OCI-LY3 (cell line): ENCODE data around the gene HAGHL.

Experiments
- H2AFZ ChIP-seq: fragments of 200-600, 300-600 bp; shearing (Covaris generic); 2 replicates; pipeline ENCODE4 v1.6.0; 2014; ENCODE audit warnings: antibody characterized with exemption, low read depth, low read length
- H3K27ac ChIP-seq: fragments of 200-600, 300-600 bp; sonication (generic); 2 replicates; pipeline ENCODE4 v1.5.1; 2014; ENCODE audit warnings: mild to moderate bottlenecking, low read length, moderate library complexity, mixed read lengths
- H3K27me3 ChIP-seq: fragments of 200-600, 300-600 bp; sonication (generic); 2 replicates; pipeline ENCODE4 v1.6.1; 2014; ENCODE audit warnings: low read depth, low read length, mixed read lengths
- H3K36me3 ChIP-seq: fragments of 200-600, 300-600 bp; sonication (generic); replicated peaks from 2 replicates; pipeline ENCODE3; 2014; ENCODE audit warnings: low read depth, low read length, mixed read lengths
- H3K4me1 ChIP-seq: fragments of 300-600, 200-600 bp; sonication (generic); 2 replicates; pipeline ENCODE4 v1.6.1; 2014; ENCODE audit warnings: low read length, mixed read lengths
- H3K4me2 ChIP-seq: fragments of 200-600, 300-600 bp; sonication (generic); 2 replicates; pipeline ENCODE4 v1.6.1; 2014; ENCODE audit warnings: low read length, mixed read lengths
- H3K4me3 ChIP-seq: fragments of 300-600, 200-600 bp; sonication (generic); 2 replicates; pipeline ENCODE4 v1.5.1; 2014; ENCODE audit warnings: antibody characterized with exemption, mild to moderate bottlenecking, low read length, moderate library complexity
- H3K79me2 ChIP-seq: fragments of 300-600, 200-600 bp; shearing (Covaris generic); 2 replicates; pipeline ENCODE4 v1.6.1; 2014; ENCODE audit warnings: mild to moderate bottlenecking, low read length, mixed read lengths
- H3K9ac ChIP-seq: fragments of 300-600, 200-600 bp; shearing (Covaris generic); 2 replicates; pipeline ENCODE4 v1.6.0; 2014; ENCODE audit warnings: mild to moderate bottlenecking, low read length, moderate library complexity
- H3K9me3 ChIP-seq: fragments of 200-600, 300-600 bp; shearing (Covaris generic); 2 replicates; pipeline ENCODE4 v1.6.1; 2014; ENCODE audit warnings: low read length, mixed read lengths; ENCODE audit not compliant: insufficient read depth
- H4K20me1 ChIP-seq: fragments of 200-600, 300-600 bp; sonication (generic); 2 replicates; pipeline ENCODE4 v1.6.1; 2016; ENCODE audit warnings: low read length, mixed read lengths; ENCODE audit not compliant: insufficient read depth
- CTCF ChIP-seq: fragments of 200-600, 300-600 bp; sonication (generic); IDR thresholded peaks from 2 replicates; pipeline ENCODE4 v1.5.1; 2014; ENCODE audit warnings: antibody characterized with exemption, low read length, low read depth
- EZH2phosphoT487 ChIP-seq: fragments of 200-600 bp; shearing (Covaris generic); IDR thresholded peaks from 2 replicates; pipeline ENCODE4 v1.6.1; 2018; ENCODE audit warnings: antibody characterized with exemption, mixed run types, low read depth

The HAGHL gene, protein sequence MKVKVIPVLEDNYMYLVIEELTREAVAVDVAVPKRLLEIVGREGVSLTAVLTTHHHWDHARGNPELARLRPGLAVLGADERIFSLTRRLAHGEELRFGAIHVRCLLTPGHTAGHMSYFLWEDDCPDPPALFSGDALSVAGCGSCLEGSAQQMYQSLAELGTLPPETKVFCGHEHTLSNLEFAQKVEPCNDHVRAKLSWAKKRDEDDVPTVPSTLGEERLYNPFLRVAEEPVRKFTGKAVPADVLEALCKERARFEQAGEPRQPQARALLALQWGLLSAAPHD

DNA sequence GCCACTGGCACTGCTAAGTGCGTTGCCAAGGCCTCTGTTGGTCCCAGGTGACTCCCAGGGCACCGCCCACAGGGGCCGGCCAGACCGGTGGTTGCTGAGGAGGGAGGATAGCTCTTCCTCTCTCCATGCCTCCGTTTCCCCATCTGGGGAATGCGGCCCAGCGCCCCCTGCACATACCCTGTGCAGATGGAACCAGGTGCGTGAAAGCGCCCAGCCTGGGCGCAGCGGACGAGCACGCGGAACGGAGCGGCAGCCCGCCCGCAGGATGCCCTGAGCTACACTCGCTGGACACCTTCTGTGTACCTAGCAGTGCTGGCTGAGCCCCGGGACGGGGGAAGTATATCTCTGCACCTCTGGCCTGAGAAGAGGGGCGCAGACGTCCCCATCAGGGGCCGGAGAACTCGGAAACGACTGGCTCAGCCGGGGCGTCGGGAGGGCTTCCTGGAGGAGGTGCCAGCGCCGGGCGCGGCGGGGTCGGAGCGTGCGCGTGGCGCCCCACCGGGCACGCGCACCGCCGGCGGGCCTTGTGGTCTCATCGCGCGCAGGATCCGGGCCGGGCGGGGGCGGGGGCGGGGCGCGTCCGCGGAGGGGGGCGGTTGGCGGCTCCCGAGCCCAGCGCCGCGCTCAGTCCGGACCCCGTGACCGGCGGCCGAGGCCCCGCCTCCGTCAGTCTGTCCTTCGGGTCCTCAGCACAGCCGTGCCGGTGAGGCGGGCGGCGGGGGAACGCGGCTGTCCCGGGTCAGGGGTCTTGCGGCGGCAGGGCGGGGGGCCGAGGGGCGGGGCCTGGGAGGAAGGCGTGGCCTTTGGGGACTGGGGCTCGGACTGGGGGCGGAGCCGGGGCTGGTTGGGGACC is at the start of gene HAGHL, which contains the start of gene CCDC78:
HAGHL (plus strand) TSS at position 669 of the 853 bp plus-strand sequence. CDS start 404 bp downstream, outside the sequence.
CCDC78 (minus strand) TSS at position 6 of the 853 bp plus-strand sequence. CDS start 76 bp downstream, outside the sequence.
- Histone ChIP-seq H3K4me3 (peak within 1 kb of the TSS; percentile 90), H3K4me1 (peaks cover 14% of the 10 kb centered on the region), H3K4me2 (peak within 1 kb of the TSS; percentile 91), H3K9me3 (no peaks in the 10 kb centered on the region), H4K20me1 (peaks cover 2% of the 10 kb centered on the region; the same call in 1 of the 2 replicates), H3K36me3 (peaks cover 3% of the 10 kb centered on the region), H3K9ac (peak within 1 kb of the TSS; percentile 89), H3K27me3 (no peaks in the 10 kb centered on the region), H3K79me2 (peaks cover 4% of the 10 kb centered on the region; the same call in 1 of the 2 replicates), H2AFZ (peak within 1 kb of the TSS; percentile 45; the same call in 1 of the 2 replicates), H3K27ac (peak within 1 kb of the TSS; percentile 35)
- TF ChIP-seq EZH2phosphoT487 (no peak), CTCF (no peak)

DNA sequence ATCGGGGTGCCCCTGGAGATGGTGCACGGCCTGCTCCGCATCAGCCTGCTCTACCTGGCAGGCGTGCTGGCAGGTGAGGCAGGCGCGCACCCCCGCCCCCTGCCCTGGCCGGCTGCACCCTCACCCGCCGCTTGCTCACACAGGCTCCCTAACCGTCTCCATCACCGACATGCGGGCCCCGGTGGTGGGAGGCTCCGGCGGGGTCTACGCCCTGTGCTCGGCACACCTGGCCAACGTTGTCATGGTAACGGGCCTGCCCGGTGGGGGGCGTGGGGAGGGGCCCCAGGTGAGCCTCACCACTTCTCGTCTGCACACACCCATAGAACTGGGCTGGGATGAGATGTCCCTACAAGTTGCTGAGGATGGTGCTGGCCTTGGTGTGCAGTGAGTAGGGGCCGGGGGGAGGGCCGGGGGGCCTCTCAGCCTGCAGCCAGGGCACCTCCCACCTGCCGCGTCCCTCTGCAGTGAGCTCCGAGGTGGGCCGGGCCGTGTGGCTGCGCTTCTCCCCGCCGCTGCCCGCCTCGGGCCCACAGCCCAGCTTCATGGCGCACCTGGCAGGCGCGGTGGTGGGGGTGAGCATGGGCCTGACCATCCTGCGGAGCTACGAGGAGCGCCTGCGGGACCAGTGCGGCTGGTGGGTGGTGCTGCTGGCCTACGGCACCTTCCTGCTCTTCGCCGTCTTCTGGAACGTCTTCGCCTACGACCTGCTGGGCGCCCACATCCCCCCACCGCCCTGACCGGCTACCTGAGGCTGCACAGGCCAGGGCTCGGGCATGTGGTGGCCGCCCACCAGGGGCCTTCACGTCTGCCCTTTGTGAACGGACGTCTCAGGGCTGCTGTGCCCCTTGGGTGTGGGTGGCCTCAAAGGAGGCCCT is 49.4 kb upstream of the HAGHL start:
- Histone ChIP-seq H2AFZ (no peak overlapping the region), H3K27ac (no peak overlapping the region), H3K9ac (no peak overlapping the region), H3K79me2 (peaks cover 22% of the 10 kb centered on the region), H4K20me1 (0 out of 2 replicates have a peak, but pooled peaks cover 4% of the 10 kb centered on the region), H3K36me3 (peaks cover 20% of the 10 kb centered on the region), H3K4me2 (no peak overlapping the region), H3K4me1 (peaks cover 9% of the 10 kb centered on the region), H3K4me3 (no peak overlapping the region), H3K27me3 (no peaks in the 10 kb centered on the region), H3K9me3 (no peaks in the 10 kb centered on the region)
- TF ChIP-seq EZH2phosphoT487 (no peak), CTCF (no peak)

GRCh38 chr16:678209-678857 is 48.6 kb upstream of the HAGHL start:
- H3K9me3 ChIP-seq, result no peaks in the 10 kb centered on the region
- TF ChIP-seq EZH2phosphoT487 (no peak), CTCF (no peak)
- H3K27ac ChIP-seq, result no peak overlapping the region
- H3K36me3 ChIP-seq, result peaks cover 21% of the 10 kb centered on the region
- peaks cover 30% of the 10 kb centered on the region for H3K79me2 ChIP-seq
- no peaks in the 10 kb centered on the region for H3K27me3 ChIP-seq
- H4K20me1 ChIP-seq, result 0 out of 2 replicates have a peak, but pooled peaks cover 4% of the 10 kb centered on the region
- no peak overlapping the region for H2AFZ ChIP-seq
- H3K4me3 ChIP-seq, result no peak overlapping the region
- no peak overlapping the region for H3K9ac ChIP-seq
- no peak overlapping the region for H3K4me2 ChIP-seq
- H3K4me1 ChIP-seq, result peaks cover 14% of the 10 kb centered on the region
